ENCODE results near the gene AP4S1.
A peak's percentile ranks its signal among the peaks of the same experiment; 100 is the strongest.

The AP4S1 gene

DNA sequence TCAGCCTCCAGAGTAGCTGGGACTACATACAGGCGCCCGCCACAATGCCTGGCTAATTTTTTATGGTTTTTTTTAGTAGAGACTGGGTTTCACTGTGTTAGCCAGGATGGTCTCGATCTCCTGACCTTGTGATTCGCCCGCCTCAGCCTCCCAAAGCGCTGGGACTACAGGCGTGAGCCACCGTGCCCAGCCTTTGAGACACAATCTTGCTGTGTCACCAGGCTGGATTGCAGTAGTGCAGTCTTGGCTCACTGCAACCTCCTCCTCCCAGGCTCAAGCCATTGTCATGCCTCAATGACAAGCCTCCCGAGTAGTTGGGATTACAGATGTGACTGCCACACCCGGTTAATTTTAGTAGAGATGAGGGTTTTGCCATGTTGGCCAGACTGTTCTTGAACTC is 22.1 kb downstream of the AP4S1 start:
- no peak for DNase-seq (ENCODE audit: extremely low read depth, low read depth)
- no peak for TF ChIP-seq CTCF (IDR thresholded peaks at IDR 0.05; ENCODE audit: low read depth, low read length)

GRCh38 chr14:31051023-31051422 is 25.6 kb downstream of the AP4S1 start:
- no peak for DNase-seq (ENCODE audit: extremely low read depth, low read depth)
- TF ChIP-seq CTCF (IDR thresholded peaks at IDR 0.05; ENCODE audit: low read depth, low read length), result no peak

- TF ChIP-seq CTCF (IDR thresholded peaks at IDR 0.05; ENCODE audit: low read depth, low read length), result no peak
- DNase-seq (ENCODE audit: extremely low read depth, low read depth), result no peak
Observed at GRCh38 chr14:31051511-31051910, 26.1 kb downstream of the AP4S1 start.

DNA sequence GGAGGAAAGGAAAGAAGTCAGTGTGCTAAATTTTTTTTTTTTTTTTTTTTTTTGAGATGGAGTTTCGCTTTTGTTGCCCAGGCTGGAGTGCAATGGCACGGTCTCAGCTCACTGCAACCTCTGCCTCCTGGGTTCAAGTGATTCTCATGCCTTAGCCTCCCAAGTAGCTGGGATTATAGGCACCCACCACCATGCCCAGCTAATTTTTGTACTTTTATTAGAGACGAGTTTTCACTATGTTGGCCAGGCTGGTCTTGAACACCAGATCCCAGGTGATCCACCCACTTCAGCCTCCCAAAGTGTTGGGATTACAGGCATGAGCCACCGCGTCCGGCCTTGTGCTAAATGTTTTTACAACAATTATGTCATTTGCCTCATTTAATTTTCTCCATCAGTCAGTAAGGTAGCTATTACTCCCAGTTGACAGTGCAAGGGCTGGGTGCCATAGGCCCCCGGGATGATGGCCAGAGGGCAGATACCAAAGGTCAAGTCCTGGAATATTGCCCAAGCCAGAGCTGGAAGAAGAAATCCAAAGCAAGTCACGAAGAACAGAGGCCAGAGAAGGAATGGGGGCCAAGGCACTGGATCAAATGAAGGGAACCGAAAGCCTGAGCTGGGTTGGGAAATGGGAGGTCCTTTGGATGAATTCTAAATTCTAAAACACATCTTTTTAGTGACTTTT is 27.6 kb downstream of the AP4S1 start:
- DNase-seq (ENCODE audit: extremely low read depth, low read depth), result peak; percentile 50

DNA sequence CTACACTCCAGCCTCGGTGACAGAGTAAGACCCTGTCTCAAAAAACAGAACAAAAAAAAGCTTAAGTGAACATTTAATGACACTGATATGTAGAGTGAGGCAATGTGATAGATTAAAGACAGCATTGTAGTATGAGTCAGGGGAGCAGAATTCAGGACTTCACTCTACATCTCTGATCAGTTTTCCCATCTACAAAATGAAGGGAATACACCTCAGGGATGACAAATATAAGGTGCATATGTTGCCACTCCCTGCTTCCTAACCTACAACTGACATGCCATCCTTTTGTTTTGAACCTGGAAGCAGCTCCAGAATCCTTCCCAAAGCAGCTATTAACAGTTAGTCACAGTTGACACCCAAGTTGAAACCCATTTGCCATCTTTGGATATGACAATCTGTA is 31.6 kb downstream of the AP4S1 start:
- TF ChIP-seq CTCF (IDR thresholded peaks at IDR 0.05; ENCODE audit: low read depth, low read length), result no peak
- DNase-seq (ENCODE audit: extremely low read depth, low read depth), result no peak

- DNase-seq (ENCODE audit: extremely low read depth, low read depth), result no peak
Observed at GRCh38 chr14:31057701-31058364, 32.4 kb downstream of the AP4S1 start.

DNA sequence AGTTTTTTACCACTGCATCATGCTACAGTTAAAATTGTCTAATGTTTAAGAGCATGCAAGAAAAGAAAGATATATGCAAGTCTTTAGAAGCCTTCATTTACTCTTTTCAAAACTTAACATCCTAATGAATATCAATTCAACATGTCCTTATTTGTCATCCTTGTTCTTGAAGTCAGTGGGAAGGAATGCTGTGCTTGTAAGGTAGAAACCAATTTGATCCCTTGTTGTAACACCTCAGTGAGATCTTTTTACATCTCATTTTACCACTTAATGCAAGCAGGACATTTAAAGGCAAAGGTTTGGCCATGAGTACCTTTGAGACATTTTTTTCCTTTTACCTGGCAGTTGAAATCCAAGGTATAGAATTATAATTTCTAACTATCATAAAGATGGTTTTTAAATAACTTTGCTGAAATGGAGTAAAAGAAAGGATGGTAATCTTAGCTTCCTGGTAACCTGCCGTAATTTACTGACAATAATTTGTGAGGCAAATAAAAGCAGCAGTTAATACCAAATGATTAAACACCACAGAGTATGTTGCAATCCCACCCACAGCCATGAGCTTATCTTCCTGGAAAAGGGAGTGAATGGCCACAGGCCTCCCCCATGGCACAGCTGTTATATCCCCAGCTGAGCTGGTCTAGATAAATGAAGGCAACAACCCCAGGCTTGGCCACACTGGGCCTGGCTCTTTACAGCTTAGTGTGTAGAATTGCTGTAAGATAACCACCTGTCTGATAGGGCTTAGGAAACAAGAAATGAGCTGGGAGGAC is 33.9 kb downstream of the AP4S1 start:
- peak; percentile 37 for DNase-seq (ENCODE audit: extremely low read depth, low read depth)
- no peak for TF ChIP-seq CTCF (IDR thresholded peaks at IDR 0.05; ENCODE audit: low read depth, low read length)

More at GRCh38 chr14:31057701-31058364, 32.4 kb downstream of the AP4S1 start:
- no peak for TF ChIP-seq CTCF (IDR thresholded peaks at IDR 0.05; ENCODE audit: low read depth, low read length)
